Adrenal gland (tissue), 5 donors: ENCODE data around the gene CA10.

Experiments
- POLR2A ChIP-seq, 2 donors: fragments of 450-650 bp; IDR thresholded peaks; one replicate each; pipeline ENCODE4 v1.6.1; 2017; ENCODE audit warnings: antibody characterized with exemption in 2 of 2, mild to moderate bottlenecking in 2 of 2, moderate library complexity in 1 of 2
- TF ChIP-seq, protein P1 (sequence below), 6 experiments: fragments of 450-650 bp in 4 of 6; fragments of 200-600 bp in 2 of 6; sonication (generic) in 1 of 6; IDR thresholded peaks; 1 replicate in 5 of 6; 2 replicates in 1 of 6; pipeline versions ENCODE4 v1.5.1 to v1.8.0; 2016 to 2021; ENCODE audit warnings: antibody characterized with exemption in 6 of 6, mild to moderate bottlenecking in 2 of 6, moderate library complexity in 1 of 6
- donor health status: DM: no; HTN: no; CAD: no.

DNA sequence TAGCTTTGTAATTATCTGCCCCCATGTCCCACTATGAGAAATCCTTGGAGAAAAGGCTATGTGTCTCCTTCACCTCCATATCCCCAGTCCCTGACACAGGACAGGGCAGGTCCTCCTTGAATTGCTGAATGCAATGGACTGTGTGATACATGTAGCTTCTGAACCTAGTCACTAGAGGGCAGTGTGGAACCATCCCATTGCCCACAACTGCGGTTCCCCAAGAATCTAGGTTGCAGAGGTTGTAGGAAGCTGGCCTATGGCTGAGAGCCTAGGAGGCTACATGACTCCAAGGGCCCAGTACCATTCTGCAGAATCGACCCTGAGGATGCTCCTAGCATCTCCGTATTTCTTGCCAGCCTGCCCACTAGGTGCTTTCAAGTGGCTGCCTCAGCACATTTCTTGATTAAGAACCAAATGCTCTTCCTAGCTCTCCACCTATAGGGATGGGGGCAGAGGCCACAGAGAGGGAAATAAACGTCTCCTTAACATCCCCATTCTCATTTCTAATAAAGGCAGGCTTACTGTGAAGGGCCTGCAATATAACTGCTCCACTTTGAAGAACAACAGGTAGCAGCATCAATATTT, 394.0 kb downstream of the CA10 start:
- TF ChIP-seq POLR2A (IDR thresholded peaks at IDR 0.05) = no peak
- TF ChIP-seq, protein P1, sequence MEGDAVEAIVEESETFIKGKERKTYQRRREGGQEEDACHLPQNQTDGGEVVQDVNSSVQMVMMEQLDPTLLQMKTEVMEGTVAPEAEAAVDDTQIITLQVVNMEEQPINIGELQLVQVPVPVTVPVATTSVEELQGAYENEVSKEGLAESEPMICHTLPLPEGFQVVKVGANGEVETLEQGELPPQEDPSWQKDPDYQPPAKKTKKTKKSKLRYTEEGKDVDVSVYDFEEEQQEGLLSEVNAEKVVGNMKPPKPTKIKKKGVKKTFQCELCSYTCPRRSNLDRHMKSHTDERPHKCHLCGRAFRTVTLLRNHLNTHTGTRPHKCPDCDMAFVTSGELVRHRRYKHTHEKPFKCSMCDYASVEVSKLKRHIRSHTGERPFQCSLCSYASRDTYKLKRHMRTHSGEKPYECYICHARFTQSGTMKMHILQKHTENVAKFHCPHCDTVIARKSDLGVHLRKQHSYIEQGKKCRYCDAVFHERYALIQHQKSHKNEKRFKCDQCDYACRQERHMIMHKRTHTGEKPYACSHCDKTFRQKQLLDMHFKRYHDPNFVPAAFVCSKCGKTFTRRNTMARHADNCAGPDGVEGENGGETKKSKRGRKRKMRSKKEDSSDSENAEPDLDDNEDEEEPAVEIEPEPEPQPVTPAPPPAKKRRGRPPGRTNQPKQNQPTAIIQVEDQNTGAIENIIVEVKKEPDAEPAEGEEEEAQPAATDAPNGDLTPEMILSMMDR (IDR thresholded peaks at IDR 0.05) = peak; percentile 55 to 81 (median 63)
